NCI-H345 treated with DMSO at 0.1 percent for 48 hours (cell line): ENCODE results near the gene ERMARD.

Experiments
- DNase-seq: peaks from one replicate; lab custom pipeline; 2025; ENCODE audit not compliant: unreplicated experiment; lab: John Stamatoyannopoulos, UW

ERMARD gene

GRCh38 chr6:169801396-169802160 is 50.2 kb downstream of the ERMARD start:
- DNase-seq, result no peak

- no peak for DNase-seq
Observed at GRCh38 chr6:169802790-169803189, 51.4 kb downstream of the ERMARD start.

GRCh38 chr6:169803271-169803811 is 51.9 kb downstream of the ERMARD start:
- no peak for DNase-seq

GRCh38 chr6:169803816-169804340 is 52.5 kb downstream of the ERMARD start:
- no peak for DNase-seq

GRCh38 chr6:169804427-169804826 is 53.0 kb downstream of the ERMARD start:
- DNase-seq, result no peak

- no peak for DNase-seq
Observed at GRCh38 chr6:169805242-169805838, 53.9 kb downstream of the ERMARD start.

GRCh38 chr6:169806701-169807100 is 55.3 kb downstream of the ERMARD start:
- no peak for DNase-seq

- no peak for DNase-seq
Observed at GRCh38 chr6:169807229-169807628, 55.8 kb downstream of the ERMARD start.

- DNase-seq, result no peak
Observed at GRCh38 chr6:169807699-169808607, 56.5 kb downstream of the ERMARD start.

GRCh38 chr6:169808608-169808967 is 57.2 kb downstream of the ERMARD start:
- DNase-seq, result no peak

- no peak for DNase-seq
Observed at GRCh38 chr6:169809386-169809785, 58.0 kb downstream of the ERMARD start.

- DNase-seq, result no peak
Observed at GRCh38 chr6:169810066-169810989, 58.9 kb downstream of the ERMARD start.

GRCh38 chr6:169811072-169811471 is 59.6 kb downstream of the ERMARD start:
- no peak for DNase-seq

GRCh38 chr6:169811521-169812256 is 60.3 kb downstream of the ERMARD start:
- no peak for DNase-seq

- DNase-seq, result no peak
Observed at GRCh38 chr6:169812257-169812644, 60.8 kb downstream of the ERMARD start.

- no peak for DNase-seq
Observed at GRCh38 chr6:169813969-169814368, 62.5 kb downstream of the ERMARD start.

GRCh38 chr6:169816054-169816453 is 64.6 kb downstream of the ERMARD start:
- DNase-seq, result no peak

GRCh38 chr6:169816975-169817374 is 65.6 kb downstream of the ERMARD start:
- DNase-seq, result no peak

GRCh38 chr6:169820358-169820757 is 68.9 kb downstream of the ERMARD start:
- DNase-seq, result no peak

- peak; percentile 66 for DNase-seq
Observed at GRCh38 chr6:169824021-169824420, 72.6 kb downstream of the ERMARD start.
